RWPE2 (cell line): ENCODE results near the gene MIDN.

Experiments used
- ATAC-seq: fragments of 200-7000 bp; cut with Tn5 transposase; 3 replicates; pipeline ENCODE4 v1.9.1; 2021; ENCODE audit warnings: low read depth
- DNase-seq: peaks from one replicate; pipeline ENCODE4 v3.0.0-alpha.2; 2020; ENCODE audit warnings: low spot score
- H3K27ac ChIP-seq: fragments of 450-650 bp; 2 replicates; pipeline ENCODE4 v1.5.1; 2017; ENCODE audit warnings: mild to moderate bottlenecking; ENCODE audit not compliant: poor library complexity, severe bottlenecking
- H3K27me3 ChIP-seq: fragments of 250-450 bp; sonication (Bioruptor Pico); 2 replicates; pipeline ENCODE4 v1.5.1; 2021; ENCODE audit warnings: mild to moderate bottlenecking, moderate library complexity; ENCODE audit not compliant: insufficient read depth, poor library complexity, severe bottlenecking
- H3K36me3 ChIP-seq: fragments of 250-450 bp; sonication (Bioruptor Pico); 2 replicates; pipeline ENCODE4 v1.5.1; 2020; ENCODE audit warnings: low read depth, mild to moderate bottlenecking, moderate library complexity
- H3K4me1 ChIP-seq: fragments of 250-450 bp; sonication (Bioruptor Pico); 2 replicates; pipeline ENCODE4 v1.5.1; 2021; ENCODE audit warnings: mild to moderate bottlenecking, moderate library complexity; ENCODE audit not compliant: insufficient read depth, poor library complexity, severe bottlenecking
- H3K4me3 ChIP-seq: fragments of 250-450 bp; sonication (Bioruptor Pico); 2 replicates; pipeline ENCODE4 v1.5.1; 2021; ENCODE audit warnings: mild to moderate bottlenecking, moderate library complexity; ENCODE audit not compliant: severe bottlenecking
- H3K9me3 ChIP-seq: fragments of 250-450 bp; sonication (Bioruptor Pico); 2 replicates; pipeline ENCODE4 v1.5.1; 2021; ENCODE audit warnings: mild to moderate bottlenecking, moderate library complexity; ENCODE audit not compliant: severe bottlenecking
- CTCF ChIP-seq: fragments of 450-650 bp; IDR thresholded peaks from one replicate; pipeline ENCODE4 v1.5.1; 2017; ENCODE audit warnings: mild to moderate bottlenecking, moderate library complexity; ENCODE audit not compliant: poor library complexity, severe bottlenecking

Gene MIDN

GRCh38 chr19:1224847-1225246 lies 23.5 kb upstream of the MIDN start:
- H3K27ac ChIP-seq: no peak overlapping the region
- H3K4me1 ChIP-seq: no peaks in the 10 kb centered on the region
- ATAC-seq (no peak), DNase-seq (no peak)
- H3K36me3 ChIP-seq: peaks cover 29% of the 10 kb centered on the region
- H3K4me3 ChIP-seq: no peak overlapping the region
- H3K27me3 ChIP-seq: no peaks in the 10 kb centered on the region
- no peak for TF ChIP-seq CTCF
- no peaks in the 10 kb centered on the region for H3K9me3 ChIP-seq

GRCh38 chr19:1225440-1226226 lies 22.8 kb upstream of the MIDN start:
- DNase-seq: no peak
- peak; percentile 19; the same call in 2 of the 3 replicates for ATAC-seq
- H3K27me3 ChIP-seq: no peaks in the 10 kb centered on the region
- H3K4me1 ChIP-seq: no peaks in the 10 kb centered on the region
- no peak for TF ChIP-seq CTCF
- H3K36me3 ChIP-seq: peaks cover 27% of the 10 kb centered on the region
- H3K4me3 ChIP-seq: no peak overlapping the region
- H3K9me3 ChIP-seq: no peaks in the 10 kb centered on the region
- H3K27ac ChIP-seq: no peak overlapping the region

GRCh38 chr19:1226227-1226518 lies 22.2 kb upstream of the MIDN start:
- no peaks in the 10 kb centered on the region for H3K27me3 ChIP-seq
- H3K4me1 ChIP-seq: no peaks in the 10 kb centered on the region
- H3K27ac ChIP-seq: no peak overlapping the region
- DNase-seq: no peak
- ATAC-seq: no peak
- H3K36me3 ChIP-seq: peaks cover 21% of the 10 kb centered on the region
- H3K4me3 ChIP-seq: no peak overlapping the region
- no peaks in the 10 kb centered on the region for H3K9me3 ChIP-seq
- TF ChIP-seq CTCF: no peak

- H3K9me3 ChIP-seq: no peaks in the 10 kb centered on the region
- H3K36me3 ChIP-seq: peaks cover 20% of the 10 kb centered on the region
- peaks cover 2% of the 10 kb centered on the region for H3K4me1 ChIP-seq
- no peak for ATAC-seq
- H3K27ac ChIP-seq: no peak overlapping the region
- no peak overlapping the region for H3K4me3 ChIP-seq
- no peak for TF ChIP-seq CTCF
- H3K27me3 ChIP-seq: no peaks in the 10 kb centered on the region
- DNase-seq: no peak
These were observed 21.7 kb upstream of the MIDN start for GRCh38 chr19:1226522-1227303.
